ENCODE data around the gene AIFM3.

Gene AIFM3

DNA sequence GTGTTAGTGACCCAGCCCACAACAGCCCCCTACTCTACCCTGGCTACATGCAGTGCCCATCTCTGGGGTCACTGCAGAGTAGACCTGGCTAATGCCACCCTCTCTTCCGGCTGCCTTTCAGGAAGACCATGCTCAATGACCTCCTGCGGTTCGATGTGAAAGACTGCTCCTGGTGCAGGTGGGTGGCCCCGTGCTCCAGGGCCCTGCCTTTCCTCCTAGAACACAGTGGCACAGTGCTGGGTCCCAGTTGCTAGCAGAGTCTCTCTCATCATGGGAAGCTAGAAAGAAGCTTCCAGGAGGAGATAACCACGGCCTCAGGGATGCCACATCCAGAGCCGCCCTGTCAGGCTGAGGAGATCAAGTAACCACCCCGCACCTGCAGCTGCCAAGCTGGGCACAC is 18.7 kb downstream of the AIFM3 start:
- TF ChIP-seq, protein P1, sequence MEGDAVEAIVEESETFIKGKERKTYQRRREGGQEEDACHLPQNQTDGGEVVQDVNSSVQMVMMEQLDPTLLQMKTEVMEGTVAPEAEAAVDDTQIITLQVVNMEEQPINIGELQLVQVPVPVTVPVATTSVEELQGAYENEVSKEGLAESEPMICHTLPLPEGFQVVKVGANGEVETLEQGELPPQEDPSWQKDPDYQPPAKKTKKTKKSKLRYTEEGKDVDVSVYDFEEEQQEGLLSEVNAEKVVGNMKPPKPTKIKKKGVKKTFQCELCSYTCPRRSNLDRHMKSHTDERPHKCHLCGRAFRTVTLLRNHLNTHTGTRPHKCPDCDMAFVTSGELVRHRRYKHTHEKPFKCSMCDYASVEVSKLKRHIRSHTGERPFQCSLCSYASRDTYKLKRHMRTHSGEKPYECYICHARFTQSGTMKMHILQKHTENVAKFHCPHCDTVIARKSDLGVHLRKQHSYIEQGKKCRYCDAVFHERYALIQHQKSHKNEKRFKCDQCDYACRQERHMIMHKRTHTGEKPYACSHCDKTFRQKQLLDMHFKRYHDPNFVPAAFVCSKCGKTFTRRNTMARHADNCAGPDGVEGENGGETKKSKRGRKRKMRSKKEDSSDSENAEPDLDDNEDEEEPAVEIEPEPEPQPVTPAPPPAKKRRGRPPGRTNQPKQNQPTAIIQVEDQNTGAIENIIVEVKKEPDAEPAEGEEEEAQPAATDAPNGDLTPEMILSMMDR (conservative IDR thresholded peaks at IDR 0.05; ENCODE audit: low read depth, low read length), result no peak
- DNase-seq (ENCODE audit: low read depth), result no peak
- no peak overlapping the region for H3K4me3 ChIP-seq (ENCODE audit: low read depth, low read length)

DNA sequence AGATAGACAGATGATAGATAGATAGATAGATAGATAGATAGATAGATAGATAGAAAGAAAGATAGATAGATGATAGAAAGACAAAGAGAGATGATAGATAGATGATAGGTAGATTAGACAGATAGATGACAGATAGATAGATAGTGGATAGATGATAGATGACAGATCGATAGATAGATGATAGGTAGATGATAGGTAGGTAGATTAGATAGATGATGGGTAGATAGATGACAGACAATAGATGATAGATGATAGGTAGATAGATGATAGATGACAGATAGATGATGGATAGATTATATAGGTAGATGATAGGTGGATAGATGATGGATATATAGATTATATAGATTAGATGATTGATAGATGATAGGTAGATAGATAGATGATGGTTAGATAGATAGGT is 19.3 kb downstream of the AIFM3 start:
- no peak for DNase-seq (ENCODE audit: low read depth)
- TF ChIP-seq, protein P1 (conservative IDR thresholded peaks at IDR 0.05; ENCODE audit: low read depth, low read length), result no peak
- no peak overlapping the region for H3K4me3 ChIP-seq (ENCODE audit: low read depth, low read length)

DNA sequence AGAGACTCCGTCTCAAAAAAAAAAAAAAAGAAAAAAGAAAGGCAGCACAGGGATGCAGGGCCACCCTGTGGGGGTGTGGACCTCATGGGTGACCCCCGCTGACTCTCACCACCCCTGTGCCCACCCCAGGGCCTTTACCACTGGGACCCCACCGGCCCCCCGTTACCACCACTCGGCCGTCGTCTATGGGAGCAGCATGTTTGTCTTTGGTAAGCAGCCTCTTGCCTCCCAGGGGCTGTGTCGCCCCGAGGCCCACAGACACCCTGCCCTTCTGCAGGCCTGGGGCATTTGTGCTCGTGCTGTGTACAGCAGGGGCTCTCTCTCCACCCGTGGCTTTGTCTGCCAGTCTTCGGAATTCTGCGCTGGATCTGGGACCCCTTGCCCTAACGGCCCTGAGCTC is 20.3 kb downstream of the AIFM3 start:
- DNase-seq (ENCODE audit: low read depth), result no peak
- no peak overlapping the region for H3K4me3 ChIP-seq (ENCODE audit: low read depth, low read length)
- TF ChIP-seq, protein P1 (conservative IDR thresholded peaks at IDR 0.05; ENCODE audit: low read depth, low read length), result no peak

DNA sequence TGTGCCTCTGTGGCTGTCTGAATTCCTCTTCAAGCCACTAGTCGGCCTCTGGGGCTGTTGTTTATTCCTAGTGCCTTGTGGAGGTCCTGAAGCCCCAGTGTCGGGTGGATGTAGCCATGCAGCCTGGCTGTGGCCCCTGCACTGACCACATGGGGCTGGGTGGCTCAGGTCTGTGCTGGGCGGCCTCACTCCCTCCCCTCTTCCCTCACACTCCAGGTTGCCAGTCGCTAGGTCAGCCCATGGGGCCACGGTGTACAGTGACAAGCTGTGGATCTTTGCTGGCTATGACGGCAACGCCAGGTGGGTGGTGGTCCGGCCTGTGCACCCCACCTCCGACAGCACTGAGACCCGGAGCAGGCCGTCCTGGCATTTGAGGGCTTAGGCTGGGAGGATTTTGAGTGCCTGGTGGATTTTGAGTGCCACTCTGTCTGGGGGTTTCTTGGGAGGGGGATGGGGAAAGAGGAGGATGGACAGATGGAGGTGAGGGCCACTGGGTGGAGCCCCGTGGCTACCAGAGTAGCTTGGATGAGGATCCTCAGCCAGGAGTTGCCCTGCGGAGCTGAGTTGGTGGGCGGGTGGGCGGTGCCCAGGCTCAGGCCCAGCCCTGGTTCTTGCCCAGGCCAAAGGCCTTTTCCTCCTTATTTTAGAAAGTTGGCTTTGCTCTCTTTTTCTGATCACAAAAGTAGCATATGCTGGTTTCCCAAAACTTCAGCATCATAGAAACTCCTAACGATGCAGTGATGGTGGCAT is 21.7 kb downstream of the AIFM3 start:
- TF ChIP-seq, protein P1 (conservative IDR thresholded peaks at IDR 0.05; ENCODE audit: low read depth, low read length), result no peak
- no peak for DNase-seq (ENCODE audit: low read depth)
- no peak overlapping the region for H3K4me3 ChIP-seq (ENCODE audit: low read depth, low read length)

DNA sequence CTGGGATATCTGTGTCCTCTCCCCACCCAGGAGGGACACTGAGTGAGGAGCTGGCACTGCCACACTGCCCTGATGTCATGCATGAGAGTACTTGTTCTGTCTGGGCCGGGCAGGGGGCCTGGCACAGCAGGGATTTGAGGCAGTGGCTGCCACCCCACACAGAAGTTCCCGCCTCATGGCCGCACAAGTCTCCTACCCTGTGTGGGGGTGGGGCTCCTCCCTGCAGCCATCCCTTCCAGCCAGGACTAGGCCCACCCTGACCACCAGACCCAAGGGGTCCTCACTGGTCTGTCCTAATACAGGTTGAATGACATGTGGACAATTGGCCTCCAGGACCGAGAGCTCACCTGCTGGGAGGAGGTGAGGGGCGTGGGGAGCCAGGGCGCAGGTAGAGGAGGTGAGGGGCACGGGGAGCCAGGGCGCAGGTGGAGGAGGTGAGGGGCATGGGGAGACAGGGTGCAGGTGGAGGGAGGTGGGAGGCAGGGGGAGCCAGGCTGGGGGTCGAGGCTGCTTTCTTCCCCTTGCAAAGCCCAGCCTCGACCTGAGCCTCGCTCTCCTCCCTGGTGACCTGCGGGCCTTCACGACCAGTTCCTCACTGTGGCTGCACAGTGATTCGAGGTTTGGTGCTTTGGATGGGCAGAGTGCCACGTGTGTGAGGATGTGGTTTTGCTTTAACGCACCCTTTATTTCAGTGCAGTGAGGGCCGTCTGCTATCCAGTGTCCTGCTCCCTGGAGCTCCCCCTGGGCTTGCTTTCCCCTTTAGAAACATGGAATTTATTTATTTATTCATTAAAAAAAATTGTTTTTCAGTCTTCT is 22.5 kb downstream of the AIFM3 start:
- peak; percentile 54 for DNase-seq (ENCODE audit: low read depth)
- TF ChIP-seq, protein P1 (conservative IDR thresholded peaks at IDR 0.05; ENCODE audit: low read depth, low read length), result peak; percentile 12
- H3K4me3 ChIP-seq (ENCODE audit: low read depth, low read length), result no peak overlapping the region

DNA sequence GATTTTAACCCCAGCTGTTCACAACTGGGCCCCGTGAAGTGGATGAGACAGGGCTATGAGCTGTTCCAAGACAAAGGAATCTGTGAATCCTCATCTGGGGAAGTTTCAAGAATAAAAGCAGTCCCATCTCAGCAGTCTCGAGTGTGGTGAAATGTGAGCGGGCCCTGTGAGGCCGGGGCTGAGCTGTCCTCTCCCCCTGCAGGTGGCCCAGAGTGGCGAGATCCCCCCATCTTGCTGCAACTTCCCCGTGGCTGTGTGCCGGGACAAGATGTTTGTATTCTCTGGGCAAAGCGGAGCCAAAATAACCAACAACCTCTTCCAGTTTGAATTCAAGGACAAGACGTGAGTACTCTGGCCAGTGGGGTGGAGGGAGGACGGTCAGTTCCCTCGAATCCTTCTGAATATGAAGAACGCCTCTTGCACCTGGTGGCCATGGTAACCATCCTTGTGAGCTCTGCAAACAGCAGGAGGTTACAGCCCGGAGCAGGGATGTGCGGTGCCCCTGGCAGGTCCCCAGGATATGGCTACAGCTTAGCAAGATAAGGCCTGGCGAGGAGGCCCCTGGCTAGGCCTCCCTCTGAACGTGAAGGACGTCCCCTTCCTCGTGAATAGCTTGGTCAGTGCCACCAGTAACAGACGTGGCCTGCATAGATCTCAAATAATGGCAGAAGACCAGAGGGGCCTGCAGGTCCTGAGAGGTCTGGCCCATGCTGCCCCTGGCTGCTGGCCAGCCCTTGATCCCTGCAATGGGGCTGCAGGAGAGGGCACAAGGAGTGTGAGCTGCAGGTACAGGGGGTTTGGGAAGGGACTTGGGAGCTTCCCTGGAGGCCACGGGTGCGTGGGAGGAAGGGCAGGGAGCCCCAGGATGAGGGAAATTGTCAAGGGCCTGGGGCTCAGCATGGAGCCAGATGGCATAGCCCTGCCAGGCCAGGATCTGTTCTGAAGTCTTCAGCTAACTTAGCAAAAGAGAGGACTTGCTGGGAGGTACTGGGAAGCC is 23.4 kb downstream of the AIFM3 start:
- TF ChIP-seq, protein P1 (conservative IDR thresholded peaks at IDR 0.05; ENCODE audit: low read depth, low read length), result peak; percentile 1
- no peak overlapping the region for H3K4me3 ChIP-seq (ENCODE audit: low read depth, low read length)
- no peak for DNase-seq (ENCODE audit: low read depth)

All from choroid plexus epithelial cell (primary cell).